ENCODE measurements around the gene GATAD1.
"Not testable (repeated sequence)": the region's sequence is repeated elsewhere in the genome, so short reads cannot be mapped to it uniquely, and the experiment has no call there.

GATAD1 gene

DNA sequence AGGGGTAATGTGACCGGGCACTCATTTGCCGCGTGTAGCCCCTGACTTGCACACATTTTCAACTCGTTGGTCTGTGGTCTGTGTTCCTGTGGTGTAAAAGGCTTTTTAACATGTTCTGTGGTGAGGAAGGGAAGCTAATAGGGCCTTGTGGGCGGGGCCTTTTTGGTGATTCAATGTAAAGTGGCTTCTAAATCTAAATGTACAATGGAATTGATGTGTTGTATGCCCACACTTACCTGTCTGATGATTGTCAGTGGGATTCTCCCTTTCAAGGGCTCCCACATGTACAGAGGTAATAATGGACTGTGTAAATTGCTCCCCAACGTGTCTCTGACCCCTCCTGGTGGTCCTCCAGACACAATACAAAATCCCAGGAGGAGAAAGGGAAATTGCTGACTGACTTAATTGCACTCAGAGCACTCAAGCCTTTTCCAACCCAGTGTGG is 43.1 kb upstream of the GATAD1 start:
- Histone ChIP-seq H3K27me3 (ENCODE audit: insufficient read depth, low read depth, severe bottlenecking) (no peaks in the 10 kb centered on the region), H3K4me3 (ENCODE audit: low read depth, low read length) (no peak overlapping the region), H3K36me3 (peaks cover 7% of the 10 kb centered on the region; the same call in 1 of the 2 replicates), H3K27ac (no peak overlapping the region), H3K9me3 (ENCODE audit: severe bottlenecking) (no peaks in the 10 kb centered on the region)
- TF ChIP-seq, protein P1, sequence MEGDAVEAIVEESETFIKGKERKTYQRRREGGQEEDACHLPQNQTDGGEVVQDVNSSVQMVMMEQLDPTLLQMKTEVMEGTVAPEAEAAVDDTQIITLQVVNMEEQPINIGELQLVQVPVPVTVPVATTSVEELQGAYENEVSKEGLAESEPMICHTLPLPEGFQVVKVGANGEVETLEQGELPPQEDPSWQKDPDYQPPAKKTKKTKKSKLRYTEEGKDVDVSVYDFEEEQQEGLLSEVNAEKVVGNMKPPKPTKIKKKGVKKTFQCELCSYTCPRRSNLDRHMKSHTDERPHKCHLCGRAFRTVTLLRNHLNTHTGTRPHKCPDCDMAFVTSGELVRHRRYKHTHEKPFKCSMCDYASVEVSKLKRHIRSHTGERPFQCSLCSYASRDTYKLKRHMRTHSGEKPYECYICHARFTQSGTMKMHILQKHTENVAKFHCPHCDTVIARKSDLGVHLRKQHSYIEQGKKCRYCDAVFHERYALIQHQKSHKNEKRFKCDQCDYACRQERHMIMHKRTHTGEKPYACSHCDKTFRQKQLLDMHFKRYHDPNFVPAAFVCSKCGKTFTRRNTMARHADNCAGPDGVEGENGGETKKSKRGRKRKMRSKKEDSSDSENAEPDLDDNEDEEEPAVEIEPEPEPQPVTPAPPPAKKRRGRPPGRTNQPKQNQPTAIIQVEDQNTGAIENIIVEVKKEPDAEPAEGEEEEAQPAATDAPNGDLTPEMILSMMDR (IDR thresholded peaks at IDR 0.05; ENCODE audit: low read depth, low read length): no peak
- DNase-seq: no peak

DNA sequence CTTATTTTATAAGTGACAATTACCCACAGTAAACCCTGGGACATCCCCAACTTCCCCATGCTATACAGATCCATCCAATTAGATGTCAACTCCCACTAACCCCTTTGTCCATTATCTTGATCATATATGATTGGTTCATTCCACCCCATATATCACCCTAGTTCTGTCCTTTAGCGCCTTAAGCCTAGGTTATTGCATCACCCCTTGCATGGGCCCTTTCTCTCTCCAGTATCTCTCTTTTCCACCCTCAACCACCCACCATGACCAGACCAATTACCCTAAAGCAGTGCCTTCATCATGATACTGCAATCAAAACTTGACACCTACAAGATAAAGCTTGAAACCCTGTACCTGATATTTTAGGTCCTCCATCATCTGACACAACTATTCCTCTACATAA is 37.9 kb upstream of the GATAD1 start:
- H3K9me3 ChIP-seq (ENCODE audit: severe bottlenecking): no peaks in the 10 kb centered on the region
- H3K27me3 ChIP-seq (ENCODE audit: insufficient read depth, low read depth, severe bottlenecking): no peaks in the 10 kb centered on the region
- no peak for DNase-seq
- no peak overlapping the region for H3K4me3 ChIP-seq (ENCODE audit: low read depth, low read length)
- H3K27ac ChIP-seq: no peak overlapping the region
- TF ChIP-seq, protein P1 (IDR thresholded peaks at IDR 0.05; ENCODE audit: low read depth, low read length): no peak
- H3K36me3 ChIP-seq: no peaks in the 10 kb centered on the region

DNA sequence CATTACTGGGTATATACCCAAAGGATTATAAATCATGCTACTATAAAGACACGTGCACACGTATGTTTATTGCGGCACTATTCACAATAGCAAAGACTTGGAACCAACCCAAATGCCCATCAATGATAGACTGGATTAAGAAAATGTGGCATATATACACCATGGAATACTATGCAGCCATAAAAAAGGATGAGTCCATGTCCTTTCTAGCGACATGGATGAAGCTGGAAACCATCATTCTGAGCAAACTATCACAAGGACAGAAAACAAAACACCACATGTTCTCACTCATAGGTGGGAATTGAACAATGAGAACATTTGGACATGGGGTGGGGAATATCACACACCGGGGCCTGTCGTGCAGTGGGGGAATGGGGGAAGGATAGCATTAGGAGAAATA is 37.1 kb upstream of the GATAD1 start:
- not testable (repeated sequence) for H3K9me3 ChIP-seq (ENCODE audit: severe bottlenecking); H3K4me3 ChIP-seq (ENCODE audit: low read depth, low read length); H3K36me3 ChIP-seq; H3K27me3 ChIP-seq (ENCODE audit: insufficient read depth, low read depth, severe bottlenecking); DNase-seq; H3K27ac ChIP-seq

DNA sequence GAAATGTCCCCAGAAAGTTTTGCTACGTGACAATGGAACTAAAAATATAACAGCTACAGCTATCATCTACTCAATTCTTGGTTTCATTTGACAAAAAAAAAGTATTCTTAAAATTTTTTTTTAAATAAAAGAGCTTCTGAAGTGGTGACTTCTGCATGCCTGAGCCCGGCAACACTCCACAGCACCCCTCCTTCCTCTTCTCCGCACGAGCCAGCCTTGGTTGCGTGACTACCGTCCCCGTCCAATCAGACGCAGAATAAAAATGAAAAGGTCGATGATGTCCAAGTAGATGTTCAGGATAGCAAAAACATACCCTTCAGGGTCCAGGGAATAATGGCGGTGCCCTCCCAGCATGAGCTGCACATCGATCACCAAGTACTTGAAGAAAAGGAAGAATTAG is 34.5 kb upstream of the GATAD1 start:
- Histone ChIP-seq H3K27me3 (ENCODE audit: insufficient read depth, low read depth, severe bottlenecking) (no peaks in the 10 kb centered on the region), H3K27ac (no peak overlapping the region), H3K9me3 (ENCODE audit: severe bottlenecking) (no peaks in the 10 kb centered on the region), H3K36me3 (no peaks in the 10 kb centered on the region), H3K4me3 (ENCODE audit: low read depth, low read length) (no peak overlapping the region)
- DNase-seq: no peak
- TF ChIP-seq, protein P1 (IDR thresholded peaks at IDR 0.05; ENCODE audit: low read depth, low read length): no peak

DNA sequence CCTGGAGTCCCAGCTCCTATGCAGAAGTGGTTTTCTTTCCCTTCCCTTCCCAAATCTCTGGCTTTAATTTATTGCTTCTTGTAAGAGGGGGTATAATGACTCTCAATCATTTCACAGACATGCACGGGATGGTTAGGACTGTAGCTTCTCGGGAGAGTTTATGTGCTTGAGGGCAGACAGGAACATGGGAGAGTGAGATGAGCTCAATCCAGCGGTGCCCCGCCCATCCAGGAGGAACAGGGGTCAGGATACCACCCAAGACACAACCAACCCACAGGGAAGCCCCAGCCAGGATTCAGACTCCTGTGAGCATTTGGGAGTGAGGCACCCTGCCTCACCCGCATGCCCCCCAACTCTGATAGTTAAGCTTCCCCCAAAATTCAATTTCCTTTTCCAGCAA is 33.7 kb upstream of the GATAD1 start:
- TF ChIP-seq, protein P1 (IDR thresholded peaks at IDR 0.05; ENCODE audit: low read depth, low read length): no peak
- no peaks in the 10 kb centered on the region for H3K27me3 ChIP-seq (ENCODE audit: insufficient read depth, low read depth, severe bottlenecking)
- no peak overlapping the region for H3K4me3 ChIP-seq (ENCODE audit: low read depth, low read length)
- no peak overlapping the region for H3K27ac ChIP-seq
- DNase-seq: no peak
- H3K9me3 ChIP-seq (ENCODE audit: severe bottlenecking): no peaks in the 10 kb centered on the region
- no peaks in the 10 kb centered on the region for H3K36me3 ChIP-seq

DNA sequence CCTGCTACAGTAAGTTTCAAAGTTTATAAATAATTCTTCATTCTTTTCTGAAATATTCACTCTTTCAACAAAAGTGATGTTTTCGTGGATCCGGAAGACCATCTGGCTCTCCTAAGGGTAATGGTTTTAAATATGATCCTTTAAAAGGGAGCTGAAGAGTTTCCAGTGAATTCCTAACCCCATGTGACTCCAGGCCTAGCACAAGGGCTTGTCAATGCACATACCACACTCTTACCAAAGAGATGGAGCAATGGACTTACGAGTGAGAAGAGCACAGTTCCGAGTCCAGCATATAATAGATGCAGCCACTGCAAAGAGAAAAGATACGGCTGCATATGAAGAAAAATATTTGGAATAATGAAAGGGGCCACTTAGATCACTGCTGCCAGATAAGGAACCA is 32.1 kb upstream of the GATAD1 start:
- Histone ChIP-seq H3K27me3 (ENCODE audit: insufficient read depth, low read depth, severe bottlenecking) (no peaks in the 10 kb centered on the region), H3K36me3 (no peaks in the 10 kb centered on the region), H3K27ac (no peak overlapping the region), H3K9me3 (ENCODE audit: severe bottlenecking) (no peaks in the 10 kb centered on the region), H3K4me3 (ENCODE audit: low read depth, low read length) (no peak overlapping the region)
- DNase-seq: no peak
- TF ChIP-seq, protein P1 (IDR thresholded peaks at IDR 0.05; ENCODE audit: low read depth, low read length): no peak

All from WERI-Rb-1 (cell line).